Choroid plexus epithelial cell (primary cell): ENCODE results near the gene FPR2.

ENCODE experiments used
- DNase-seq: peaks from one replicate; pipeline ENCODE4 v3.0.0-alpha.2; 2010; ENCODE audit warnings: low read depth
- H3K4me3 ChIP-seq: 2 replicates; pipeline ENCODE4 v1.5.1; 2011; ENCODE audit warnings: low read depth, mild to moderate bottlenecking, control low read depth, low read length, moderate library complexity
- CTCF ChIP-seq: conservative IDR thresholded peaks from 2 replicates; pipeline ENCODE4 v1.5.1; 2011; ENCODE audit warnings: low read depth, mild to moderate bottlenecking, control low read depth, inconsistent platforms, low read length, moderate library complexity

Gene FPR2

GRCh38 chr19:51792932-51793331, 32.0 kb downstream of the FPR2 start:
- no peak for TF ChIP-seq CTCF

GRCh38 chr19:51793994-51794393, 33.0 kb downstream of the FPR2 start:
- no peak for TF ChIP-seq CTCF
- H3K4me3 ChIP-seq = no peak overlapping the region
- DNase-seq = no peak

More at GRCh38 chr19:51792932-51793331, 32.0 kb downstream of the FPR2 start:
- no peak overlapping the region for H3K4me3 ChIP-seq
- DNase-seq = no peak

GRCh38 chr19:51794885-51795490, 34.0 kb downstream of the FPR2 start, which contains the start of gene FPR3:
TSS of gene FPR3 (plus strand) at chr19:51795157. CDS start at chr19:51823749, 28,592 bp downstream.
- DNase-seq = peak; percentile 41
- TF ChIP-seq CTCF = no peak

GRCh38 chr19:51796195-51796679, 35.3 kb downstream of the FPR2 start:
- TF ChIP-seq CTCF = no peak
- DNase-seq = no peak
- H3K4me3 ChIP-seq = no peak overlapping the region

More at GRCh38 chr19:51794885-51795490, 34.0 kb downstream of the FPR2 start, which contains the start of gene FPR3:
- H3K4me3 ChIP-seq = no peak within 1 kb of the TSS

- no peak for DNase-seq
- TF ChIP-seq CTCF = no peak
- no peak overlapping the region for H3K4me3 ChIP-seq
Observed at GRCh38 chr19:51797480-51797879, 36.5 kb downstream of the FPR2 start.

- no peak for DNase-seq
- H3K4me3 ChIP-seq = no peak overlapping the region
- TF ChIP-seq CTCF = no peak
Observed at GRCh38 chr19:51798062-51798461, 37.1 kb downstream of the FPR2 start.
